Measurements from ENCODE around the gene CUBN.

DNA sequence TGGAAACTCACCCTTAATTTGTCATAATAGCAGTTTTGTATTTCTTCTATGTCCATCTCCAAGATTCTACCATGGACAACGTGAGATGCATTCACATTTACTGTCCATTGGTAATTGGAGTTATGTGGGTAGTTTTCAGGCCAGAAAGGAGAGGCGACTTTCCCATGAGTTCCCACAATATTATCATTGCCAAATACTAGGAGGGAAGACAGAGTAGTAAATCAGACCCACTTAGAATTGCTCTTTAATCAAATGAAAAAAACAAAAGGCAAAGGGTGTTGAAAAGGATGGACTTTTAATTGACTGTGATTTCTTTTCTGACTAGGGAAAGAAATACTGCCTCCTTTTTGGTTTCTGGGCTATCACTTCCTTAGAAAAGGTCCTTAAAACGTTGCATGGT, 190.7 kb downstream of the CUBN start:
- TF ChIP-seq, protein P1, sequence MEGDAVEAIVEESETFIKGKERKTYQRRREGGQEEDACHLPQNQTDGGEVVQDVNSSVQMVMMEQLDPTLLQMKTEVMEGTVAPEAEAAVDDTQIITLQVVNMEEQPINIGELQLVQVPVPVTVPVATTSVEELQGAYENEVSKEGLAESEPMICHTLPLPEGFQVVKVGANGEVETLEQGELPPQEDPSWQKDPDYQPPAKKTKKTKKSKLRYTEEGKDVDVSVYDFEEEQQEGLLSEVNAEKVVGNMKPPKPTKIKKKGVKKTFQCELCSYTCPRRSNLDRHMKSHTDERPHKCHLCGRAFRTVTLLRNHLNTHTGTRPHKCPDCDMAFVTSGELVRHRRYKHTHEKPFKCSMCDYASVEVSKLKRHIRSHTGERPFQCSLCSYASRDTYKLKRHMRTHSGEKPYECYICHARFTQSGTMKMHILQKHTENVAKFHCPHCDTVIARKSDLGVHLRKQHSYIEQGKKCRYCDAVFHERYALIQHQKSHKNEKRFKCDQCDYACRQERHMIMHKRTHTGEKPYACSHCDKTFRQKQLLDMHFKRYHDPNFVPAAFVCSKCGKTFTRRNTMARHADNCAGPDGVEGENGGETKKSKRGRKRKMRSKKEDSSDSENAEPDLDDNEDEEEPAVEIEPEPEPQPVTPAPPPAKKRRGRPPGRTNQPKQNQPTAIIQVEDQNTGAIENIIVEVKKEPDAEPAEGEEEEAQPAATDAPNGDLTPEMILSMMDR (conservative IDR thresholded peaks at IDR 0.05) = no peak
- TF ChIP-seq ZFX (IDR thresholded peaks at IDR 0.05) = no peak
